Esophagus muscularis mucosa (tissue), 4 donors: ENCODE data around the gene TC2N. TPM values are rescaled to one million over a fixed set of nuclear protein-coding genes. Genes with fewer than 3 reads are reported as not detected.

Source experiments
- DNase-seq: peaks from one replicate; pipeline ENCODE4 v3.0.0-alpha.2; 2017; ENCODE audit errors: extremely low spot score
- H3K27ac ChIP-seq, 4 donors: fragments of 200-600 bp; sonication (generic); replicated peaks in 1 of 4; 1 replicate in 3 of 4; 2 replicates in 1 of 4; pipeline ENCODE4 v1.5.1; 2016 to 2019; ENCODE audit warnings: mild to moderate bottlenecking in 1 of 4
- H3K27me3 ChIP-seq, 4 donors: fragments of 200-600 bp; sonication (generic); one replicate each; pipeline versions ENCODE4 v1.5.1 to v1.6.0; 2016 to 2019
- H3K36me3 ChIP-seq, 4 donors: fragments of 200-600 bp; sonication (generic); one replicate each; pipeline ENCODE4 v1.5.1; 2016 to 2019
- H3K4me1 ChIP-seq, 4 donors: fragments of 200-600 bp; sonication (generic); one replicate each; pipeline ENCODE4 v1.5.1; 2016 to 2019
- H3K4me3 ChIP-seq, 4 donors: fragments of 200-600 bp; sonication (generic); 1 replicate in 2 of 4; 2 replicates in 2 of 4; pipeline ENCODE4 v1.5.1; 2016 to 2019; ENCODE audit warnings: mild to moderate bottlenecking in 4 of 4, moderate library complexity in 1 of 4
- H3K9me3 ChIP-seq, 4 donors: fragments of 200-600 bp; sonication (generic); 1 replicate in 3 of 4; 2 replicates in 1 of 4; pipeline ENCODE4 v1.5.1; 2016 to 2019
- CTCF ChIP-seq, 3 experiments: fragments of 200-600 bp in 2 of 3; fragments of 450-650 bp in 1 of 3; sonication (generic) in 2 of 3; IDR thresholded peaks; one replicate each; pipeline ENCODE4 v1.5.1; 2017 to 2019; ENCODE audit warnings: antibody characterized with exemption in 3 of 3, mild to moderate bottlenecking in 2 of 3, moderate library complexity in 1 of 3
- EP300 ChIP-seq: sonication (generic); formaldehyde crosslinking; IDR thresholded peaks from one replicate; pipeline ENCODE4 v1.6.1; 2017; ENCODE audit warnings: antibody characterized with exemption
- POLR2A ChIP-seq: fragments of 450-650 bp; IDR thresholded peaks from one replicate; pipeline ENCODE4 v1.6.1; 2017; ENCODE audit warnings: antibody characterized with exemption, moderate library complexity, mild to moderate bottlenecking, low read depth
- POLR2AphosphoS5 ChIP-seq, 2 donors: sonication (generic); formaldehyde crosslinking; IDR thresholded peaks; one replicate each; pipeline ENCODE4 v1.6.1; 2017; ENCODE audit warnings: antibody characterized with exemption in 2 of 2
- WGBS: methylation state at CpG from one replicate; pipeline ENCODE4 v1.1.5; 2018; 5-methylcytosine and 5-hydroxymethylcytosine counted together
- intact Hi-C: fragments of 100-400 bp; cut with DNase I; formaldehyde crosslinking; loops from one replicate; pipeline ENCODE4 v1.15.1; 2023
- total RNA-seq, 4 donors: library from RNA; depleted of rRNA; stranded (reverse); fragments of >200 nt; gene quantifications; one replicate each; pipeline versions ENCODE4 v1.1.0 to v1.2.1, GENCODE V29; 2016

The TC2N gene
- total RNA-seq, 4 donors from 2014 or later: 17.8 to 27.8 (median 23.7) TPM

GRCh38 chr14:91844029-91844428 is 23.3 kb downstream of the TC2N start:
- intact Hi-C loops: no loop called here

GRCh38 chr14:91843437-91843836 is 23.9 kb downstream of the TC2N start:
- Histone ChIP-seq H3K4me1 (no peaks in the 10 kb centered on the region), H3K9me3 (no peaks in the 10 kb centered on the region), H3K4me3 (no peak overlapping the region), H3K27me3 (peaks cover 0 to 21% (median 0%) of the 10 kb centered on the region in 4 donors), H3K36me3 (no peaks in the 10 kb centered on the region), H3K27ac (no peak overlapping the region)
- DNase-seq: no peak
- intact Hi-C loops: no loop called here
- WGBS: 86% methylated on average over 4 of the region's 4 CpGs
- TF ChIP-seq POLR2AphosphoS5 (IDR thresholded peaks at IDR 0.05) (no peak), CTCF (IDR thresholded peaks at IDR 0.05) (no peak), POLR2A (no peak), EP300 (no peak)

More at GRCh38 chr14:91844029-91844428, 23.3 kb downstream of the TC2N start:
- DNase-seq: peak; percentile 57
- H3K9me3 ChIP-seq: no peaks in the 10 kb centered on the region
- TF ChIP-seq CTCF (IDR thresholded peaks at IDR 0.05) (no peak), POLR2AphosphoS5 (IDR thresholded peaks at IDR 0.05) (no peak), POLR2A (no peak), EP300 (no peak)
- H3K4me3 ChIP-seq: no peak overlapping the region
- no peak overlapping the region for H3K27ac ChIP-seq
- no peaks in the 10 kb centered on the region for H3K36me3 ChIP-seq
- no peaks in the 10 kb centered on the region for H3K4me1 ChIP-seq
- H3K27me3 ChIP-seq: peaks cover 0 to 15% (median 0%) of the 10 kb centered on the region in 4 donors
- 73% methylated on average over 4 of the region's 4 CpGs for WGBS

- Histone ChIP-seq H3K4me3 (no peak overlapping the region), H3K36me3 (no peaks in the 10 kb centered on the region), H3K27me3 (peaks cover 0 to 43% (median 13%) of the 10 kb centered on the region in 4 donors), H3K9me3 (no peaks in the 10 kb centered on the region), H3K27ac (no peak overlapping the region), H3K4me1 (peaks cover 0 to 14% (median 12%) of the 10 kb centered on the region in 4 donors)
- intact Hi-C loops: no loop called here
- TF ChIP-seq EP300 (no peak), CTCF (IDR thresholded peaks at IDR 0.05) (no peak), POLR2AphosphoS5 (IDR thresholded peaks at IDR 0.05) (no peak), POLR2A (no peak)
- DNase-seq: no peak
Measured at GRCh38 chr14:91841065-91841464, 26.3 kb downstream of the TC2N start.

- Histone ChIP-seq H3K9me3 (no peaks in the 10 kb centered on the region), H3K4me1 (peaks cover 0 to 17% (median 16%) of the 10 kb centered on the region in 4 donors), H3K27ac (no peak overlapping the region), H3K36me3 (no peaks in the 10 kb centered on the region), H3K4me3 (no peak overlapping the region), H3K27me3 (peaks cover 0 to 44% (median 17%) of the 10 kb centered on the region in 4 donors)
- WGBS: 100% methylated on average over 1 of the region's 1 CpG
- TF ChIP-seq CTCF (IDR thresholded peaks at IDR 0.05) (no peak), EP300 (no peak), POLR2AphosphoS5 (IDR thresholded peaks at IDR 0.05) (no peak), POLR2A (no peak)
- DNase-seq: no peak
- intact Hi-C loops: loop anchor here (10.0 kb wide), 1 partner anchor 155 kb away; no protein-coding TSS in a partner anchor
Measured at GRCh38 chr14:91839749-91840148, 27.6 kb downstream of the TC2N start.

GRCh38 chr14:91837076-91837475 is 30.3 kb downstream of the TC2N start:
- TF ChIP-seq EP300 (no peak), POLR2AphosphoS5 (IDR thresholded peaks at IDR 0.05) (no peak), POLR2A (no peak), CTCF (IDR thresholded peaks at IDR 0.05) (no peak)
- intact Hi-C loops: loop anchor here (10.0 kb wide), 1 partner anchor 158 kb away; no protein-coding TSS in a partner anchor
- WGBS: 66% methylated on average over 12 of the region's 12 CpGs
- Histone ChIP-seq H3K27ac (peak overlapping the region in 3 of 4 donors; percentile 77 to 83 (median 78)), H3K27me3 (peaks cover 0 to 44% (median 17%) of the 10 kb centered on the region in 4 donors), H3K4me1 (peaks cover 0 to 17% (median 16%) of the 10 kb centered on the region in 4 donors), H3K9me3 (no peaks in the 10 kb centered on the region), H3K36me3 (no peaks in the 10 kb centered on the region), H3K4me3 (peak overlapping the region; percentile 58 to 85 (median 62))
- DNase-seq: no peak
